ENCODE measurements around the gene LOX. TPM values are rescaled to one million over a fixed set of nuclear protein-coding genes. Genes with fewer than 3 reads are reported as not detected.

Gene LOX
- total RNA-seq, 4 donors from 2014 or later, result 2.8 to 17.4 (median 11.9) TPM

GRCh38 chr5:122050959-122051358 is 27.1 kb downstream of the LOX start:
- Histone ChIP-seq H3K4me3 (no peak overlapping the region), H3K4me1 (no peaks in the 10 kb centered on the region), H3K27me3 (no peaks in the 10 kb centered on the region), H3K9me3 (peaks cover 0 to 2% (median 0%) of the 10 kb centered on the region in 3 donors), H3K27ac (no peak overlapping the region), H3K36me3 (no peaks in the 10 kb centered on the region)
- ATAC-seq, result no peak
- TF ChIP-seq EP300 (IDR thresholded peaks at IDR 0.05) (no peak), POLR2AphosphoS5 (IDR thresholded peaks at IDR 0.05) (no peak), POLR2A (IDR thresholded peaks at IDR 0.05) (no peak)
- TF ChIP-seq, protein P1, sequence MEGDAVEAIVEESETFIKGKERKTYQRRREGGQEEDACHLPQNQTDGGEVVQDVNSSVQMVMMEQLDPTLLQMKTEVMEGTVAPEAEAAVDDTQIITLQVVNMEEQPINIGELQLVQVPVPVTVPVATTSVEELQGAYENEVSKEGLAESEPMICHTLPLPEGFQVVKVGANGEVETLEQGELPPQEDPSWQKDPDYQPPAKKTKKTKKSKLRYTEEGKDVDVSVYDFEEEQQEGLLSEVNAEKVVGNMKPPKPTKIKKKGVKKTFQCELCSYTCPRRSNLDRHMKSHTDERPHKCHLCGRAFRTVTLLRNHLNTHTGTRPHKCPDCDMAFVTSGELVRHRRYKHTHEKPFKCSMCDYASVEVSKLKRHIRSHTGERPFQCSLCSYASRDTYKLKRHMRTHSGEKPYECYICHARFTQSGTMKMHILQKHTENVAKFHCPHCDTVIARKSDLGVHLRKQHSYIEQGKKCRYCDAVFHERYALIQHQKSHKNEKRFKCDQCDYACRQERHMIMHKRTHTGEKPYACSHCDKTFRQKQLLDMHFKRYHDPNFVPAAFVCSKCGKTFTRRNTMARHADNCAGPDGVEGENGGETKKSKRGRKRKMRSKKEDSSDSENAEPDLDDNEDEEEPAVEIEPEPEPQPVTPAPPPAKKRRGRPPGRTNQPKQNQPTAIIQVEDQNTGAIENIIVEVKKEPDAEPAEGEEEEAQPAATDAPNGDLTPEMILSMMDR (IDR thresholded peaks at IDR 0.05), result no peak

DNA sequence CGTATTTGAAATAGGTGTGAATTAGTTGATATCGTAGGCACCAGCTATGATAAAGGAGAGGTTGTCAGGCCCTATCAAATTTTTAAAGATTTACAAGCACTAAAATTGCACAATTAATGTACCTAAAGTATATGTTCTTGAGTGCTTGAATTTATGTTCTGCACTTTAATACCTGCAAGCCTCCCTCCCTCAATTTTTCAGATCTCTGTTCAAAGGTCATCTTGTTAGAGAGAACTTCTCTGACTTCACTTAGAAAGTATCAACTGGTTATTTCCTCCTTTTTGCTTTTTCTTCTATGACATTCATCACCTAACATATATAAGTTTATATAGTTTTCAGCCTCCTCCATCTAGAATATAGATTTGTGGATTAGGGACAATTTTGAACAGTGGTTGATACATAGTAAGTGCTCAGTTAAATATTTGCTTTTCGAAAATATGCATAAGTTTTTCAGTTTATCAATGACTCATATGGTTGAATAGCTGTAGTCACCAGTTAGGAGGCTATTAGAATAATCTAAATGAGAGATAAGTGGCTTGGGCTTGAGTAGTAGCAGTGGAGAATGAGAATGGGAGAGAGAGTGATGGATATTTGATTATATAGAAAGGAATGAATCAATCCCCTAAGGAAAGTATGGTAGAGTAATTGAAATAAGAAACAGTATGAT is 37.3 kb downstream of the LOX start:
- TF ChIP-seq POLR2AphosphoS5 (IDR thresholded peaks at IDR 0.05), result no peak
- TF ChIP-seq, protein P1 (IDR thresholded peaks at IDR 0.05), result no peak
- TF ChIP-seq POLR2A (IDR thresholded peaks at IDR 0.05), result no peak
- no peak for TF ChIP-seq EP300 (IDR thresholded peaks at IDR 0.05)
- Histone ChIP-seq H3K4me1 (no peaks in the 10 kb centered on the region), H3K27ac (no peak overlapping the region), H3K9me3 (peaks cover 0 to 5% (median 0%) of the 10 kb centered on the region in 3 donors), H3K4me3 (no peak overlapping the region), H3K36me3 (no peaks in the 10 kb centered on the region), H3K27me3 (no peaks in the 10 kb centered on the region)
- ATAC-seq, result no peak
- 85 to 91% methylated on average over 3 of the region's 3 CpGs for WGBS, 2 donors (ENCODE audit: low coverage in 1 of 2)

GRCh38 chr5:122036326-122036725 is 41.7 kb downstream of the LOX start:
- Histone ChIP-seq H3K9me3 (no peaks in the 10 kb centered on the region), H3K27ac (no peak overlapping the region), H3K27me3 (no peaks in the 10 kb centered on the region), H3K4me3 (no peak overlapping the region), H3K36me3 (peaks cover 0 to 10% of the 10 kb centered on the region in 2 donors), H3K4me1 (no peaks in the 10 kb centered on the region)
- WGBS, 2 donors (ENCODE audit: low coverage in 1 of 2), result 55 to 61% methylated on average over 3 to 4 of the region's 4 CpGs
- no peak for ATAC-seq
- no peak for TF ChIP-seq POLR2AphosphoS5 (IDR thresholded peaks at IDR 0.05)
- TF ChIP-seq POLR2A (IDR thresholded peaks at IDR 0.05), result no peak
- TF ChIP-seq, protein P1 (IDR thresholded peaks at IDR 0.05), result no peak

DNA sequence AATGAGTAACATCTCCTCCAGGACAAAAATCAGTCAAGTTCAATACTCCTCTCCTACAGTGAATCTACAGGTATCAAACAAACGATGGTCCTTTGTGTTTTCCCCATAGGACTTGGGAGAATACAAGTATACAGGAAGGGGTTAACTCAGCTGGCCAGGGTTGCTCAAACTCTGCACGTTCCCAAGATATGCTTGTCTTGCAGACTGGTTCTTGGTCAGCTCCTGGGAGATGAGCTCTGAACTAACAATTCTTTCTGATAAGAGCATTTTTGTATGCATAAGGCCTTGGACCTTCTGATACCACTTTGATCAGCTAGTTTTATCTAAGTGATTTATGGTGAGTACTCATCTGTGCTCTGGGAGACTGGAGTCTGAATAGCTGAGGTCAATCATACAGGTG is 42.1 kb downstream of the LOX start:
- no peaks in the 10 kb centered on the region for H3K27me3 ChIP-seq
- H3K4me1 ChIP-seq, result no peaks in the 10 kb centered on the region
- H3K27ac ChIP-seq, result no peak overlapping the region
- 33 to 67% methylated on average over 2 of the region's 2 CpGs for WGBS, 2 donors (ENCODE audit: low coverage in 1 of 2)
- H3K4me3 ChIP-seq, result no peak overlapping the region
- TF ChIP-seq EP300 (IDR thresholded peaks at IDR 0.05) (no peak), POLR2A (IDR thresholded peaks at IDR 0.05) (no peak), POLR2AphosphoS5 (IDR thresholded peaks at IDR 0.05) (no peak)
- TF ChIP-seq, protein P1 (IDR thresholded peaks at IDR 0.05), result no peak
- ATAC-seq, result no peak
- H3K9me3 ChIP-seq, result no peaks in the 10 kb centered on the region
- peaks cover 0 to 13% of the 10 kb centered on the region in 2 donors for H3K36me3 ChIP-seq

- Histone ChIP-seq H3K27ac (no peak overlapping the region), H3K27me3 (no peaks in the 10 kb centered on the region), H3K4me3 (no peak overlapping the region), H3K4me1 (no peaks in the 10 kb centered on the region), H3K36me3 (peaks cover 0 to 50% of the 10 kb centered on the region in 2 donors), H3K9me3 (no peaks in the 10 kb centered on the region)
- TF ChIP-seq POLR2A (IDR thresholded peaks at IDR 0.05) (no peak), POLR2AphosphoS5 (IDR thresholded peaks at IDR 0.05) (no peak), EP300 (IDR thresholded peaks at IDR 0.05) (no peak)
- TF ChIP-seq, protein P1 (IDR thresholded peaks at IDR 0.05), result no peak
- whole genome bisulfite sequencing, 2 donors (ENCODE audit: low coverage in 1 of 2), result 86 to 89% methylated on average over 1 to 2 of the region's 2 CpGs
- ATAC-seq, result no peak
Observed at GRCh38 chr5:122031836-122032235, 46.2 kb downstream of the LOX start.

Measured in gastroesophageal sphincter (tissue), 4 donors.